H1 (cell line): Measurements from ENCODE around the gene MACROD2. TPM values are rescaled to one million over a fixed set of nuclear protein-coding genes. Genes with fewer than 3 reads are reported as not detected.

Experiments
- CTCF ChIA-PET: fragments of 300-600 bp; sonication (Branson Sonifier 250); formaldehyde crosslinking; loops from one replicate; lab custom pipeline; 2021; ENCODE audit not compliant: partially characterized antibody; lab: Charles Lee
- POLR2A ChIA-PET: fragments of 300-600 bp; sonication (Branson Sonifier 250); formaldehyde crosslinking; loops from one replicate; lab custom pipeline; 2021; ENCODE audit warnings: inconsistent platforms; ENCODE audit not compliant: partially characterized antibody; lab: Charles Lee
- DNase-seq, 2 experiments: peaks; one replicate each; pipeline versions ENCODE4 v3.0.0 to v3.0.0-alpha.2; 2010 to 2022; ENCODE audit warnings: low spot score in 2 of 2, low read depth in 1 of 2, mixed read lengths in 1 of 2
- FAIRE-seq: peaks from 2 replicates; lab custom pipeline; 2011; peaks lifted over from hg19 to GRCh38; lab: Jason Lieb, UNC
- H2AFZ ChIP-seq: 2 replicates; pipeline ENCODE4 v1.8.1; 2012; ENCODE audit warnings: low read length, inconsistent platforms
- H2AK5ac ChIP-seq: 2 replicates; pipeline ENCODE4 v1.6.1; 2013; ENCODE audit warnings: low read depth, low read length
- H2BK120ac ChIP-seq: replicated peaks from 2 replicates; pipeline ENCODE3; 2013; ENCODE audit warnings: low read depth, low read length, inconsistent platforms
- H2BK12ac ChIP-seq: 2 replicates; pipeline ENCODE4 v1.6.1; 2013; ENCODE audit warnings: low read depth, low read length
- H2BK15ac ChIP-seq: 2 replicates; pipeline ENCODE4 v1.6.1; 2013; ENCODE audit warnings: low read length
- H2BK20ac ChIP-seq: 2 replicates; pipeline ENCODE4 v1.6.1; 2013; ENCODE audit warnings: low read length
- H2BK5ac ChIP-seq: 2 replicates; pipeline ENCODE4 v1.6.1; 2013; ENCODE audit warnings: low read depth, low read length
- H3K14ac ChIP-seq: 2 replicates; pipeline ENCODE4 v1.6.1; 2013; ENCODE audit warnings: inconsistent platforms; ENCODE audit not compliant: insufficient read length
- H3K18ac ChIP-seq: 2 replicates; pipeline ENCODE4 v1.6.1; 2013; ENCODE audit warnings: low read length; ENCODE audit errors: extremely low read depth
- H3K23ac ChIP-seq: 2 replicates; pipeline ENCODE4 v1.6.1; 2013; ENCODE audit warnings: inconsistent platforms; ENCODE audit not compliant: insufficient read length
- H3K23me2 ChIP-seq: 2 replicates; pipeline ENCODE4 v1.6.1; 2013; ENCODE audit warnings: low read depth, low read length
- H3K27ac ChIP-seq: 2 replicates; pipeline ENCODE4 v1.6.1; 2011; ENCODE audit warnings: low read depth, low read length, inconsistent platforms
- H3K27me3 ChIP-seq, 4 experiments: replicated peaks in 1 of 4; 1 replicate in 1 of 4; 2 replicates in 3 of 4; pipeline versions ENCODE4 v1.6.1 to v1.8.1; 2011 to 2013; ENCODE audit warnings: low read length in 3 of 4, mild to moderate bottlenecking in 3 of 4, inconsistent platforms in 2 of 4, mixed read lengths in 2 of 4, moderate library complexity in 1 of 4; ENCODE audit not compliant: control insufficient read depth in 3 of 4, insufficient read depth in 3 of 4; ENCODE audit errors: extremely low read depth in 1 of 4
- H3K36me3 ChIP-seq, 4 experiments: 2 replicates each; pipeline versions ENCODE4 v1.6.1 to v1.8.1; 2011 to 2013; ENCODE audit warnings: mild to moderate bottlenecking in 4 of 4, low read length in 3 of 4, moderate library complexity in 2 of 4, control low read depth in 1 of 4, inconsistent platforms in 1 of 4; ENCODE audit not compliant: insufficient read depth in 4 of 4, control insufficient read depth in 2 of 4
- H3K4ac ChIP-seq: replicated peaks from 2 replicates; pipeline ENCODE3; 2013; ENCODE audit warnings: low read length, low read depth, mixed read lengths, inconsistent platforms; ENCODE audit not compliant: insufficient read length
- H3K4me1 ChIP-seq, 4 experiments: replicated peaks in 1 of 4; 1 replicate in 1 of 4; 2 replicates in 3 of 4; pipeline versions ENCODE4 v1.6.1 to v1.8.1; 2011 to 2013; ENCODE audit warnings: low read length in 3 of 4, inconsistent platforms in 2 of 4, mixed read lengths in 1 of 4; ENCODE audit not compliant: insufficient read depth in 4 of 4, control insufficient read depth in 3 of 4
- H3K4me2 ChIP-seq, 2 experiments: 2 replicates each; pipeline versions ENCODE4 v1.6.1 to v1.8.1; 2011 to 2013; ENCODE audit warnings: low read depth in 2 of 2, low read length in 2 of 2, control low read depth in 1 of 2, inconsistent platforms in 1 of 2, mild to moderate bottlenecking in 1 of 2; ENCODE audit not compliant: insufficient read depth in 1 of 2
- H3K4me3 ChIP-seq, 4 experiments: fragments of 200-600, 300-600 bp in 1 of 4; sonication (generic), shearing (Covaris generic), sonication (Bioruptor Twin) in 1 of 4; 2 replicates each; pipeline versions ENCODE4 v1.5.1 to v1.8.1; 2011 to 2016; ENCODE audit warnings: low read length in 4 of 4, low read depth in 3 of 4, control low read depth in 2 of 4, inconsistent platforms in 2 of 4, mild to moderate bottlenecking in 2 of 4, mixed read lengths in 1 of 4, moderate library complexity in 1 of 4; ENCODE audit not compliant: insufficient read depth in 2 of 4; ENCODE audit errors: extremely low read depth in 1 of 4
- H3K56ac ChIP-seq: replicated peaks from 2 replicates; pipeline ENCODE3; 2013; ENCODE audit warnings: low read depth, mild to moderate bottlenecking, mixed read lengths, low read length, inconsistent platforms; ENCODE audit not compliant: insufficient read length
- H3K79me1 ChIP-seq: 2 replicates; pipeline ENCODE4 v1.6.1; 2013; ENCODE audit warnings: low read depth, low read length, control low read depth
- H3K79me2 ChIP-seq, 2 experiments: 2 replicates each; pipeline versions ENCODE4 v1.6.1 to v1.8.1; 2012 to 2013; ENCODE audit warnings: low read length in 2 of 2, mild to moderate bottlenecking in 2 of 2, inconsistent platforms in 1 of 2; ENCODE audit not compliant: insufficient read depth in 2 of 2, control insufficient read depth in 1 of 2
- H3K9ac ChIP-seq, 4 experiments: replicated peaks in 1 of 4; 1 replicate in 1 of 4; 2 replicates in 3 of 4; pipeline versions ENCODE4 v1.6.1 to v1.8.1; 2011 to 2013; ENCODE audit warnings: low read depth in 3 of 4, low read length in 3 of 4, control low read depth in 2 of 4, mild to moderate bottlenecking in 2 of 4, moderate library complexity in 2 of 4, inconsistent platforms in 1 of 4; ENCODE audit errors: extremely low read depth in 1 of 4
- H3K9me3 ChIP-seq, 2 experiments: 2 replicates each; pipeline versions ENCODE4 v1.6.1 to v1.8.1; 2012 to 2013; ENCODE audit warnings: mild to moderate bottlenecking in 2 of 2, moderate library complexity in 2 of 2, control low read depth in 1 of 2, inconsistent platforms in 1 of 2, low read depth in 1 of 2, low read length in 1 of 2, mixed read lengths in 1 of 2; ENCODE audit not compliant: insufficient read depth in 2 of 2
- H4K20me1 ChIP-seq, 2 experiments: replicated peaks in 1 of 2; 2 replicates each; pipeline versions ENCODE3 to v1.8.1; 2011 to 2013; ENCODE audit warnings: inconsistent platforms in 2 of 2, low read length in 2 of 2, mild to moderate bottlenecking in 1 of 2; ENCODE audit not compliant: insufficient read depth in 2 of 2, control insufficient read depth in 1 of 2
- H4K5ac ChIP-seq: 2 replicates; pipeline ENCODE4 v1.6.1; 2013; ENCODE audit warnings: low read length, low read depth, mixed read lengths, inconsistent platforms; ENCODE audit not compliant: insufficient read length
- H4K8ac ChIP-seq: 2 replicates; pipeline ENCODE4 v1.8.0; 2013; ENCODE audit warnings: mild to moderate bottlenecking, moderate library complexity, low read length, inconsistent platforms; ENCODE audit not compliant: insufficient read depth; ENCODE audit errors: extremely low read depth
- H4K91ac ChIP-seq: replicated peaks from 2 replicates; pipeline ENCODE3; 2013; ENCODE audit warnings: low read length, mixed read lengths, inconsistent platforms; ENCODE audit not compliant: insufficient read length
- RAD21 ChIP-seq, 2 experiments: IDR thresholded peaks in 1 of 2; conservative IDR thresholded peaks in 1 of 2; 2 replicates each; pipeline ENCODE4 v1.6.1; 2011; ENCODE audit warnings: low read depth in 2 of 2, low read length in 2 of 2, improper control_type of control experiment in 1 of 2, inconsistent platforms in 1 of 2, mild to moderate bottlenecking in 1 of 2, moderate library complexity in 1 of 2
- SAP30 ChIP-seq: fragments of 300-600 bp; sonication (generic); IDR thresholded peaks from 2 replicates; pipeline ENCODE4 v1.7.1; 2012; ENCODE audit warnings: low read length, moderate library complexity, mild to moderate bottlenecking, inconsistent platforms; ENCODE audit not compliant: insufficient read depth, insufficient replicate concordance
- WGBS, 2 experiments: shearing (Covaris generic) in 1 of 2; methylation state at CpG; one replicate each; pipeline versions ENCODE4 v1.1.6 to v1.1.7; 2013 to 2015; ENCODE audit warnings: low lambda C conversion rate in 2 of 2, mixed read lengths in 2 of 2, inconsistent platforms in 1 of 2, low coverage in 1 of 2, missing lambda C conversion rate in 1 of 2; ENCODE audit not compliant: insufficient replicate concordance in 2 of 2, insufficient coverage in 1 of 2, insufficient read length in 1 of 2; ENCODE audit errors: extremely low coverage in 1 of 2, missing lambda C conversion rate in 1 of 2; 5-methylcytosine and 5-hydroxymethylcytosine counted together
- polyA plus RNA-seq, 7 experiments: library from polyadenylated mRNA; depleted of rRNA in 3 of 7; stranded (reverse) in 5 of 7; unstranded in 2 of 7; fragments of >200 nt in 5 of 7; fragments of 200-250 nt in 2 of 7; gene quantifications; 1 replicate in 5 of 7; 2 replicates in 1 of 7; 4 replicates in 1 of 7; pipeline versions ENCODE4 v1.2.1 to v1.2.3, GENCODE V29; 2011 to 2013; ENCODE audit warnings: missing spikeins in 2 of 7, mixed read lengths in 2 of 7
- total RNA-seq: library from RNA; stranded (reverse); fragmentation: NEBNext Ultra II Directional; extraction: Animal tissue kit (Norgen Biotek cat#: 25700); gene quantifications from 2 replicates; pipeline ENCODE4 v1.2.1, GENCODE V29; 2021
- TF ChIP-seq, protein P1 (sequence below), 3 experiments: IDR thresholded peaks; 1 replicate in 2 of 3; 2 replicates in 1 of 3; pipeline versions ENCODE4 v1.5.1 to v1.6.1; 2011; ENCODE audit warnings: low read length in 3 of 3, mild to moderate bottlenecking in 3 of 3, inconsistent platforms in 2 of 3, low read depth in 1 of 3, moderate library complexity in 1 of 3; ENCODE audit not compliant: insufficient read depth in 1 of 3; ENCODE audit errors: control extremely low read depth in 1 of 3

Gene MACROD2
- total and polyA plus RNA-seq, 2 of the 8 experiments (the other 6 are each of a cell fraction or from before 2014, with no cell fraction given): 0.70 to 3.9 TPM

DNA sequence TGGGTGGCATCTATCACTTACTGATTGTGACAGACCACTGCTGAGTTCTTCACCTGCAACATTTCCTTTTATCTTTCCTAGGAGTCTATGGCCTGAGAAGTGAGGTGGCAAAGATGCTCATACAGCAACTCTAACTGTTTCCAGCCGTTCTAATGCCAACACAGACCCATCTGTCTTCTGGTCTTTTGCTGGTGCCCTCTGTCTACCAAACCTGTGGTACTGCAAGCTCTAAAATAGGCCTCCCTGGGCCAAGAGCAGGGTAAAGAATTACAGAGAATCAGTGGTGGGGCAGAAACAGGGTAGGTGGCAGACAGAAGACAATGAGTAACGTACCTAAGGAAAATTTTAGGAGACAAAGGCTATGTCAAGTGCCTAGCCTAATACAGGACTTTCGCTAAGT is 953.1 kb downstream of the MACROD2 start:
- DNase-seq (no peak), FAIRE-seq (no peak)
- Histone ChIP-seq H3K27me3 (no peaks in the 10 kb centered on the region), H3K23ac (no peak overlapping the region), H3K79me1 (no peaks in the 10 kb centered on the region), H3K9me3 (no peaks in the 10 kb centered on the region), H2BK5ac (no peak overlapping the region), H2AK5ac (no peak overlapping the region), H4K91ac (no peak overlapping the region), H2BK12ac (no peak overlapping the region), H3K14ac (no peak overlapping the region), H3K23me2 (no peaks in the 10 kb centered on the region), H2BK15ac (no peak overlapping the region), H3K4me2 (no peak overlapping the region), H3K79me2 (no peaks in the 10 kb centered on the region), H3K4me3 (no peak overlapping the region), H2BK120ac (no peak overlapping the region), H2AFZ (no peak overlapping the region), H3K4me1 (peaks cover 2 to 17% (median 9%) of the 10 kb centered on the region in 4 experiments; a peak in 4 of 7 replicates), H3K18ac (no peak overlapping the region), H3K56ac (no peak overlapping the region), H3K4ac (no peak overlapping the region), H3K36me3 (no peaks in the 10 kb centered on the region), H4K5ac (no peak overlapping the region), H2BK20ac (no peak overlapping the region), H3K27ac (no peak overlapping the region), H4K8ac (no peak overlapping the region), H4K20me1 (no peaks in the 10 kb centered on the region), H3K9ac (no peak overlapping the region)
- TF ChIP-seq RAD21 (IDR thresholded peaks at IDR 0.05 in 1 of 2, conservative IDR thresholded peaks at IDR 0.05 in 1 of 2; ENCODE audit: low read depth in 2 of 2, low read length in 2 of 2) (peak; percentile 41 to 55; a peak in 2 of 4 replicates), SAP30 (no peak)
- TF ChIP-seq, protein P1, sequence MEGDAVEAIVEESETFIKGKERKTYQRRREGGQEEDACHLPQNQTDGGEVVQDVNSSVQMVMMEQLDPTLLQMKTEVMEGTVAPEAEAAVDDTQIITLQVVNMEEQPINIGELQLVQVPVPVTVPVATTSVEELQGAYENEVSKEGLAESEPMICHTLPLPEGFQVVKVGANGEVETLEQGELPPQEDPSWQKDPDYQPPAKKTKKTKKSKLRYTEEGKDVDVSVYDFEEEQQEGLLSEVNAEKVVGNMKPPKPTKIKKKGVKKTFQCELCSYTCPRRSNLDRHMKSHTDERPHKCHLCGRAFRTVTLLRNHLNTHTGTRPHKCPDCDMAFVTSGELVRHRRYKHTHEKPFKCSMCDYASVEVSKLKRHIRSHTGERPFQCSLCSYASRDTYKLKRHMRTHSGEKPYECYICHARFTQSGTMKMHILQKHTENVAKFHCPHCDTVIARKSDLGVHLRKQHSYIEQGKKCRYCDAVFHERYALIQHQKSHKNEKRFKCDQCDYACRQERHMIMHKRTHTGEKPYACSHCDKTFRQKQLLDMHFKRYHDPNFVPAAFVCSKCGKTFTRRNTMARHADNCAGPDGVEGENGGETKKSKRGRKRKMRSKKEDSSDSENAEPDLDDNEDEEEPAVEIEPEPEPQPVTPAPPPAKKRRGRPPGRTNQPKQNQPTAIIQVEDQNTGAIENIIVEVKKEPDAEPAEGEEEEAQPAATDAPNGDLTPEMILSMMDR (IDR thresholded peaks at IDR 0.05; ENCODE audit: control extremely low read depth in 1 of 3, insufficient read depth in 1 of 3, low read depth in 1 of 3, low read length in 3 of 3): peak in 2 of 3 experiments; percentile 40 to 46; a peak in 3 of 4 replicates
- ChIA-PET POLR2A (no interaction called here), CTCF (interaction anchor here (1.1 to 2.0 kb wide), 4 partner anchors 9 to 125 kb away, joined by 3 to 5 read pairs (median 3); no protein-coding TSS in a partner anchor)
- 86% methylated on average over 3 of the region's 3 CpGs; no CpG with 5 or more reads in 1 of the 2 experiments for WGBS, 2 experiments
